Measurements from ENCODE around the gene SRRM5.
"Not testable (repeated sequence)": the region's sequence is repeated elsewhere in the genome, so short reads cannot be mapped to it uniquely, and the experiment has no call there.

Gene SRRM5, protein sequence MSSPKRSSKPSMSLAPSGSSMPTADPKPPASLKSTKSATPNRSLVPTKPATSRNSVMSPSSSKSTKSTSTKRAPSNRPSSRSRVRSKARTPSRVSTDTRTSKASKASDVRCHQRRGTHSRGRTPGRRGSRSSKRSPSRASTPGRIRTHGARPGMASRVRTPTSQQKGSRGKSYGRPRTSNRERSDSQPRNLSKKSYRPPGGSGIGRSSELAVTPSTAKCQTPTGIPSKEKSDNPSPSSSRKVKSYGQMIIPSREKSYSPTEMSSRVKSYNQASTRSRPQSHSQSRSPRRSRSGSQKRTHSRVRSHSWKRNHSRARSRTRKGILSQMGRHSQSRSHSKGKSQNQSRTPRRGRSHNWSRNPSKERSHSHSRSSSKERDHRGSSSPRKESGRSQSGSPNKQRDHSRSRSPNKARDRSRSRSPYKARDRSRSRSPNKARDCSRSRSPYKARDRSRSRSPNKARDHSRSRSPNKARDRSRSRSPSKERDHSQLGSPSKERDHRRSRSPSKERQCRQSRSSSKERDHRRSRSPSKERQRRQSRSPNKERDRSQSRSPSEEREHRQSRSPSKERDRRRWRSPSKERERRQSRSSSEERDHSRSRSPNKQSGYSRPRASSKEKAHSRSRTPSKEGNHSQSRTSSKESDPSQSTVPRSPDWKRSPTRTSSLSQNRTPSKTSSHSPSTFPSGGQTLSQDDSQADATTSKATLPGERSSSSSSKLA

DNA sequence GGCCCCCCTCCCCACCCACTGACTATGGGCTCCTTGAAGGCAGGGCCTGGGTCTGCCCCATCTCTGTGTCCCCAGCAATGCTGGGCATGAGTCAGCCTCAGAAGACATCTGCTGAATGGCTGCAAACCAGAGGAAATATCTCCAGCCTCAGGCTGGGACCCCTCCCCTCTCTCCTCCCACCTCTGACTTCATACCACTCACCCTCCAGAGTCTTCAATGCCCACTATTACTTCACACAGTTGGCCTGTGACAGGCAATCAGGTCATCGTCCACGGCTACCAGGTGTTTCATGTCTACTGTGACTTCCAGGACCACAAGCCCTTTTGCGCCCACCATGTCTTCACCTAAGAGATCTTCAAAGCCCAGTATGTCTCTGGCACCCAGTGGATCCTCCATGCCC is at the start of gene SRRM5:
SRRM5 (plus strand) TSS at position 301 of the 400 bp plus-strand sequence; CDS start at position 335, 34 bp downstream.
- in situ Hi-C loops (cut with MboI; ENCODE audit: low sequenced_read_pairs) = no loop called here

- in situ Hi-C loops (cut with MboI; ENCODE audit: low sequenced_read_pairs) = no loop called here
Measured at GRCh38 chr19:43562226-43562697, 49.6 kb upstream of the SRRM5 start.

DNA sequence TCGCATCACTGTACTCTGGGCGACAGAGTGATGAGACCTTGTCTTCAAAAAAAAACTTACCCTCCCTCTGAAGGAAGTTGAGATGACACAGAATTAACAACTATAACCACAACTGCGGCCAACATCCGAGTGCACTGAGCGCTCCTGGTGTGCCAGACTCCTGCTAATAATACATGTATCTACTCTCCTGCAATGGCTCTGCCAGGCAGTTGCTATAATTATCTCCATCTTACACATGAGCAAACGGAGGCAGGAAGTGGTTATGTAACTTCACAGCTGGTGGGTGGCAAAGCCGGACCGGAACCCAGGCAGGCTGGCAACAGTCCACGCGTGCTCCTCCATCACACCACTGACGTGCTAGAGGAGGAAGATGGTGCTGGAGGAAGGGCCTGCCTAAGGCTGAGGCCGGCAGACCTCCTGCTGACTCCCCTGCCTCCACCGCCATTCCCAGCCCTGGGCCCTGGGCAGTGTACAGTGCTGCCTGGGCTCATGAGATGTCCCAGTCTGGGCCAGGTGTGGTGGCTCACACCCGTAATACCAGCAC is 49.1 kb upstream of the SRRM5 start:
- in situ Hi-C loops (cut with MboI; ENCODE audit: low sequenced_read_pairs) = no loop called here

DNA sequence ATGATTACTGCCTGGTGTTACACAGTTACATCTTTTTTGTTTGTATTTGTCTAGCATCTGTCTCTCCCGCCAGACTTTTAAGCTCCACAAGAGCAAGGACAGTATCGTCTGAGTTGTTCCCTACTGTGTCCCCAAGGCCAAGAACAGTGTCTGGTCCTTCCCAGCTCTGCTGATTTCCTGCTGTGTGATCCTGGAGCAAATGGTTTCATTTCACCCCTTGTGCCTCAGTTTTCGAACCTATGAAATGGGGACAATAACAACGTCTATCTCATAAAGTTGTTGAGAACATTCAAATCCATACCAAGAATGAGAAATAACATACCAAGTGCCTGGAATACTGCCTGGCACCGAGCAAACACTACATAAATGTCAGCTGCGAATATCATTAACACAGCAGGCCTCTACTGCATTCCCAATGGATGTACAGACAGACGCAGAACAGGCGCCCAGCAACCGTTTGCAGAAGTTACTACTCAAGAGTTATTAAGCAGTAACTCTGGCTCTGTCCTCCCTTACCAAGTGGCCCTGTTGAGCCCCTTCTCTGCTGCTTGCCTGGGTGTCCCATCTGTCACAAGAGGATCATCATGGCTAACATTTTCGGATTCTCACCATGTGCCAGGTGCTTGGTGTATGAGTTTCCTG is 48.0 kb upstream of the SRRM5 start:
- in situ Hi-C loops (cut with MboI; ENCODE audit: low sequenced_read_pairs) = no loop called here

GRCh38 chr19:43564800-43565199 is 47.1 kb upstream of the SRRM5 start:
- in situ Hi-C loops (cut with MboI; ENCODE audit: low sequenced_read_pairs) = no loop called here

- in situ Hi-C loops (cut with MboI; ENCODE audit: low sequenced_read_pairs) = no loop called here
Measured at GRCh38 chr19:43569657-43570056, 42.2 kb upstream of the SRRM5 start.

DNA sequence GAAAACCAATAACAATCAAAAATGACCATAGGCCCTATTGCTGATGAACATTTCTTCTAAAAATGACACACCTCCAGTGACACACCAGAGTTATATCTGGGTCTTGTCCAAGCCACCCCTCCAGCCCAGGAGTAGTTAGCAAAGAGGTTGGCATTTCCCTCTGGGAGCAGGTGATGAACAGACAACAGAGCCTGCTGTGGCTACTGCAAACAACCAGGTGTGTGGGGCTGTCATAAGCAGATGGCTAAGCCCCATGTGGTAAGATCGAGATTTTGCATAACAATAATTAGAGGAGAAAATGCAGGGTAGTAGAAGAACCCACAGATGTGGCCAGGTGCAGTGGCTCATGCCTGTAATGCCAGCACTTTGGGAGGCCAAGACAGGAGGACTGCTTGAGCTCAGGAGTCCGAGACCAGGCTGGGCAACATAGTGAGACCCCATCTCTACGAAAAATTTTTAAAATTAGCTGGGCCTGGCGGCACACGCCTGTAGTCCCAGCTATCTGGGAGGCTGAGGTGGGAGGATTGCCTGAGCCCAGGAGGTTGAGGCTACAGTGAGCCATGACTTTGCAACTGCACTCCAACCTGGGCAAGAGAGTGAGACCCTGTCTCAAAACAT is 41.6 kb upstream of the SRRM5 start:
- in situ Hi-C loops (cut with MboI; ENCODE audit: low sequenced_read_pairs) = no loop called here

GRCh38 chr19:43572171-43572588 is 39.7 kb upstream of the SRRM5 start:
- in situ Hi-C loops (cut with MboI; ENCODE audit: low sequenced_read_pairs) = no loop called here

GRCh38 chr19:43574424-43575155 is 37.3 kb upstream of the SRRM5 start:
- in situ Hi-C loops (cut with MboI; ENCODE audit: low sequenced_read_pairs) = no loop called here

- in situ Hi-C loops (cut with MboI; ENCODE audit: low sequenced_read_pairs) = no loop called here
Measured at GRCh38 chr19:43575156-43575950, 36.5 kb upstream of the SRRM5 start, which contains the start of the genes PINLYP and XRCC1. TSS of gene PINLYP (plus strand) at chr19:43575801. CDS start at chr19:43577192, 1,391 bp downstream. TSS of gene XRCC1 (minus strand) at chr19:43575527. CDS start at chr19:43575458, 69 bp downstream.

DNA sequence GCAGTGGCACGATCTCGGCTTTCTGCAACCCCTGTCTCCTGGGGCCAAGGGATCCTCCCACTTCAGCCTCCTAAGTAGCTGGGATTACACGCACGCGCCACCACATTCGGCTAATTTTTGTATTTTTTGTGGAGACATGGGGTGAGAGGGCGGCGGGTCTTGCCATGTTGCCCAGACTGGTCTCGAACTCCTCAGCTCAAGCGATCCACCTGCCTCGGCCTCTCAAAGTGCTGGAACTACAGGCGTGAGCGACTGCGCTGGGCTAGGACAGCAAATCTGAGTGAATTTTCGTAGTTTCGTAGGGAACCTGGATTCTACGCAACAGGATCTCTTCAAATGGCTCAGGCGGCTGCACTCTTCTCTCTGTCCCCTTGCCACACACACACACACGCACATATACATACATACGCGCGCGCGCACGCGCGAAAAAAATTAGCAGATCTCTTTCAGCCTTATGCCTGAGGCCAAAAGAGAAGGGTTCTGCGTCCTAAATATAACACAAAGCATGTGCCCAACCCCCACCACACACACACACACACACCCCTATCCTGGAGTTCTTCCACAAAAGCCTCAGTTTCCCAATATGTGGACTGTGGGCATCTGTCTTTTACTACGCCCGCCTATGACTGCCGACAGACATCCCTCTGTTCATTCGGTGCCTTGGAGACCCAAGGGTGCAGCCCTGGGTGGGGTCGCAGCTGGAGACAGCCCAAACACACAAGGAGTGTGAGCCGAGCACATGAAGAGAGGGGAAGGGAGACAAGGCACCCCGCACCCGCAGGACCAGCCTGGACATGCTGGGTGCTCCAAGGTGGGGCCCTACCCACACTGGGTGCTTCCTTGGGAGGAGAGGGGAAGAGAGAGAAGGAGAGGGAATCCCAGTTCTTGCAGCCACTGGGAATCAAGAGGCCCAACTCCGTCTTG is 35.7 kb upstream of the SRRM5 start:
- in situ Hi-C loops (cut with MboI; ENCODE audit: low sequenced_read_pairs) = no loop called here

- in situ Hi-C loops (cut with MboI; ENCODE audit: low sequenced_read_pairs) = no loop called here
Measured at GRCh38 chr19:43578787-43579186, 33.1 kb upstream of the SRRM5 start.

DNA sequence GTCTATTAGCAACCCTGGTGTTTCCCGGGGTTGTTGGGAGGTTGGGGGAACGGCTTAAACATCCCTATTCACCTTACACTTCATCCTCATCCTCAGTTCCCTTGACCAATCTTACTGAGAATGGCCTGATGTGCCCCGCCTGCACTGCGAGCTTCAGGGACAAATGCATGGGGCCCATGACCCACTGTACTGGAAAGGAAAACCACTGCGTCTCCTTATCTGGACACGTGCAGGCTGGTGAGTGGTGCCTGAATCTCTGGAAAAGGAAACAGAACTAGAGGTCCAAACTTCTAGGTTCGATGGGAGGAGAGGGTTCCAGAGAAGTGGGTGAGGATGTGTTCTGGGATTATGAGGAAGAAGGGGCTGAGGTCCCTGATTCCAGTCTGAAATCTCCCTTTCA is 30.4 kb upstream of the SRRM5 start:
- in situ Hi-C loops (cut with MboI; ENCODE audit: low sequenced_read_pairs) = no loop called here

GRCh38 chr19:43582495-43582894 is 29.4 kb upstream of the SRRM5 start:
- in situ Hi-C loops (cut with MboI; ENCODE audit: low sequenced_read_pairs) = no loop called here

DNA sequence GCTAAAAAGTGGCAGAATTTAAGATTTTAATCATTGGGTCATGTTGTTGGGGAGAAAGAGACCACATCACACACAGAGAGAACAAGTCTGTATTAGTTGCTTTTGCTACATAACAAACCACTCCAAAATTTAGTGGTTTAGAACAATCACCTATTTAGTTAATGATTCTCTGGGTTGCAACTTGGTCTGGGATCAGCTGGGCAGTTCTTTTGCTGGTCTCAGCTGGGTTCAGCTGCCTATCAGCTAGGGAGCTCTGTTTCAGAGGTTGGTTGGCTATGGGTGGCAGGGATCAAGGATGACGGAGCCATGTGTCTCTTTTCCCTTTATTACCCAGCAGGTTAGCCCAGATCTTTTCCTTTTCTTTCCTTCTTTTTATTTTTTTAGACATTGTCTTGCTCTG is 27.4 kb upstream of the SRRM5 start:
- in situ Hi-C loops (cut with MboI; ENCODE audit: low sequenced_read_pairs) = no loop called here

DNA sequence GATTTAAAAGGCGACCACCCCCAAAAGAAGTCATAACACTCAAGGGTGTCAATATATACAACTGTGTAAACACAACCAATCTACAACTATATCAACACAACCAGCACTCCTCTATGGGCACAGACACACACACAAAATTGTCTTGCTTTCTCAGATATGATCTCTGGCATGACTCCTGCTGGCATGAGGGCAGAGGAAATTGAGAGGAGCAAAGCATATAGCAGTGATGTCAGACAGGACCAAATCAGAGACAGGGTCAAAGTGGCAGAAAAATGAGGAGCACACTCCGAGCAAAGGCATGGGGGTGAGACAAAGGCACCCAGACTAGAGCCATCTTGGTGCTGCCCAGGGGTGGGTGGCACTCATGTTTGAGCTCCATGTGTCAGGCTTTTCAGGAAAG is 25.5 kb upstream of the SRRM5 start:
- in situ Hi-C loops (cut with MboI; ENCODE audit: low sequenced_read_pairs) = no loop called here

GRCh38 chr19:43587029-43587428 is 24.9 kb upstream of the SRRM5 start:
- in situ Hi-C loops (cut with MboI; ENCODE audit: low sequenced_read_pairs) = not testable (repeated sequence)

DNA sequence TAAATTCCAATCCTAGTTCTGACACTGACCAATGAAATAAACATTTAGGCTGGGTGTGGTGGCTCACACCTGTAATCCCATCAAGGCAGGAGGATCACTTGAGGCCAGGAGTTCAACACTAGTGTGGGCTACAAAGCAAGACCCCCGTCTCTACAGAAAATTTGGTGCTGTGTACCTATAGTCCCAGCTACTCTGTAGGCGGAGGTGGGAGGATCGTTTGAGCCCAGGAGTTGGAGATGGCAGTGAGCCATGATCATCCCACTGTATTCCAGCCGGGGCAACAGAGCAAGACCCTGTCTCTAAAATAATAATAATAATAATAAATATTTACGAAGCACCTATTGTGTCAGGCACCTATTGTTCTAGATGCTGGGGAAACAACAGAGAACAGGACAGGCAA is 22.6 kb upstream of the SRRM5 start:
- in situ Hi-C loops (cut with MboI; ENCODE audit: low sequenced_read_pairs) = no loop called here
